GM12878 (cell line): ENCODE measurements around the gene PELI2.

Experiments used
- CREB1 ChIP-seq: IDR thresholded peaks from 2 replicates; pipeline ENCODE4 v1.6.1; 2012; ENCODE audit warnings: low read depth, mild to moderate bottlenecking, inconsistent platforms
- CTCF ChIP-seq, 3 experiments: IDR thresholded peaks in 2 of 3; conservative IDR thresholded peaks in 1 of 3; 2 replicates each; pipeline ENCODE4 v1.5.1; 2011; ENCODE audit warnings: low read depth in 3 of 3, low read length in 3 of 3, mild to moderate bottlenecking in 3 of 3, control low read depth in 2 of 3, moderate library complexity in 2 of 3, inconsistent platforms in 1 of 3, mixed read lengths in 1 of 3; ENCODE audit not compliant: control insufficient read depth in 2 of 3, insufficient read depth in 1 of 3; ENCODE audit errors: extremely low read depth in 1 of 3
- MAX ChIP-seq: IDR thresholded peaks from 2 replicates; pipeline ENCODE4 v1.6.1; 2012; ENCODE audit warnings: low read depth, low read length, improper control_type of control experiment
- SMC3 ChIP-seq: IDR thresholded peaks from 2 replicates; pipeline ENCODE4 v1.6.1; 2011; ENCODE audit warnings: low read length, improper control_type of control experiment, borderline replicate concordance
- YY1 ChIP-seq: IDR thresholded peaks from 2 replicates; pipeline ENCODE4 v1.6.1; 2011; ENCODE audit warnings: low read depth, mild to moderate bottlenecking, low read length

- no peak for TF ChIP-seq CTCF (IDR thresholded peaks at IDR 0.05 in 2 of 3, conservative IDR thresholded peaks at IDR 0.05 in 1 of 3; ENCODE audit: control insufficient read depth in 2 of 3, extremely low read depth in 1 of 3, insufficient read depth in 1 of 3, low read depth in 3 of 3, low read length in 3 of 3)
- TF ChIP-seq YY1, result no peak
- no peak for TF ChIP-seq MAX
- TF ChIP-seq SMC3, result no peak
- no peak for TF ChIP-seq CREB1
Measured at GRCh38 chr14:56160088-56160487, 41.9 kb downstream of the PELI2 start.
